Endothelial cell of umbilical vein (primary cell): ENCODE measurements around the gene EML4.

Experiments
- POLR2A ChIP-seq: IDR thresholded peaks from 2 replicates; pipeline ENCODE4 v1.6.1; 2012; ENCODE audit warnings: low read depth, mild to moderate bottlenecking, control low read depth, low read length
- TF ChIP-seq, protein P1 (sequence below), 2 donors: IDR thresholded peaks; 1 replicate in 1 of 2; 2 replicates in 1 of 2; pipeline ENCODE4 v1.5.1; 2011; ENCODE audit warnings: low read length in 2 of 2, mild to moderate bottlenecking in 2 of 2, moderate library complexity in 2 of 2, control low read depth in 1 of 2, inconsistent platforms in 1 of 2, low read depth in 1 of 2; ENCODE audit not compliant: insufficient read depth in 1 of 2; ENCODE audit errors: extremely low read depth in 1 of 2

- no peak for TF ChIP-seq POLR2A
- TF ChIP-seq, protein P1, sequence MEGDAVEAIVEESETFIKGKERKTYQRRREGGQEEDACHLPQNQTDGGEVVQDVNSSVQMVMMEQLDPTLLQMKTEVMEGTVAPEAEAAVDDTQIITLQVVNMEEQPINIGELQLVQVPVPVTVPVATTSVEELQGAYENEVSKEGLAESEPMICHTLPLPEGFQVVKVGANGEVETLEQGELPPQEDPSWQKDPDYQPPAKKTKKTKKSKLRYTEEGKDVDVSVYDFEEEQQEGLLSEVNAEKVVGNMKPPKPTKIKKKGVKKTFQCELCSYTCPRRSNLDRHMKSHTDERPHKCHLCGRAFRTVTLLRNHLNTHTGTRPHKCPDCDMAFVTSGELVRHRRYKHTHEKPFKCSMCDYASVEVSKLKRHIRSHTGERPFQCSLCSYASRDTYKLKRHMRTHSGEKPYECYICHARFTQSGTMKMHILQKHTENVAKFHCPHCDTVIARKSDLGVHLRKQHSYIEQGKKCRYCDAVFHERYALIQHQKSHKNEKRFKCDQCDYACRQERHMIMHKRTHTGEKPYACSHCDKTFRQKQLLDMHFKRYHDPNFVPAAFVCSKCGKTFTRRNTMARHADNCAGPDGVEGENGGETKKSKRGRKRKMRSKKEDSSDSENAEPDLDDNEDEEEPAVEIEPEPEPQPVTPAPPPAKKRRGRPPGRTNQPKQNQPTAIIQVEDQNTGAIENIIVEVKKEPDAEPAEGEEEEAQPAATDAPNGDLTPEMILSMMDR (IDR thresholded peaks at IDR 0.05; ENCODE audit: extremely low read depth in 1 of 2, insufficient read depth in 1 of 2, low read depth in 1 of 2, low read length in 2 of 2): no peak
Observed at GRCh38 chr2:42186366-42186765, 17.2 kb downstream of the EML4 start.
